ENCODE data around the gene FAM110C. TPM values are rescaled to one million over a fixed set of nuclear protein-coding genes. Genes with fewer than 3 reads are reported as not detected.
"Not testable (repeated sequence)": the region's sequence is repeated elsewhere in the genome, so short reads cannot be mapped to it uniquely, and the experiment has no call there.

Gene FAM110C, protein sequence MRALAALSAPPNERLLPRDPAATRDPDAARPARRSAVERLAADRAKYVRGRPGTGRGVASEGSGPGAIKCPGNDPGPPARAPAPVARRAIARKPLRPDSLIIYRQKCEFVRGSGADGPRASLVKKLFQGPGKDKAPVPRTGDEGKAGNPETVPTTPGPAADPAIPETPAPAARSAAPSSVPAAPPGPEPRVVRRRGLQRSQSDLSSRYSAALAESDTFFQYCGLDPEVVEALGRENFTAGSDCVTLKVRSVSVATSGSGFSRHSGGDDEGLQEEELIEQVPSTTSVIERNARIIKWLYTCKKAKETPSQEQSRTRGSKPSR
- not detected in 2 replicates for total RNA-seq (2012; rRNA removed)

DNA sequence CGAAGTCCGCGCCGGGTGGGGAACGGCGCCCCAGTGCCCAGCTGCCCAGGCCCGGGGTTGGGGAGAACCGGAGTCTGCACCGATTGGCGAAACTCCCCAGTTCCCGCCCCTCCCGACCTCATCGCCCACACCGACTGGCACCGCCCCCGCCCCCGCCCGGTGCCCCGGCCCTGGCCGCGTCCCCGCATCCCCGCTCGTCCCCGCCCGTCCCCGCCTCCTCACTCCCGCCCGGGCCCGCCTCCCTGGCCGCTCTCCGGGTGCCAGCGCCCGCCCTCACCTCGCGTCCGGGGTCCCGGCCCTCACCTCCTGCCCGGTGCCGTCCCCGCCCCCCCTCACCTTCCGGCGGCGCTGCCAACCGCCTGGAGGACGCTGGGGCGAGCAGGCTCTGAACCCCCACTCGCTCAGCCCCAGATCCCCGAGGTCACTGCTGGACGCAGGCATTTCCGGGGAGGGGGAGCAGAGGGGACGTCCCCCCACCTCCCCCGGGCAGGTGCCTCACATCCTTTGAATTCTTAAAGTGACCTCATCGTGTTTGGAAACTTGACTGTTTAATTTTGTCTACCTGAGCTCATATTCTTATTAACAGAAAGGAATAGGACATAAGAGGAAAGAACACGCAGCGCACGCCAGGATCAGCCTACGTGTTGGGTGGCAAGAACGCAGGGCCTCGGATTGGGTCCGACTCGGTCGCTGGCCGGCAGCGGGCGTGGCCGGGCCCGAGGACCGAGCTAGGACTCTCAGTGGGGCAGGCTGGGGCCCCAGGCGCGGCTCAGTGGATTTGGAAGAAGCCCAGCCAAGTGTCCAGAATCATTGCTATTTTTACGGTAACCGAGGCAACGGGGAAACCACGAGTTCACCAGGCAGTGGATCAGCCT, at the start of gene FAM110C:
Gene FAM110C, minus strand, starts transcription at position 35 of the 875 bp plus-strand sequence. CDS start 120 bp downstream, outside the sequence.
- Histone ChIP-seq H3K4me1 (ENCODE audit: control insufficient read depth, insufficient read depth, low read length) (no peaks in the 10 kb centered on the region), H3K36me3 (ENCODE audit: insufficient read depth, low read length) (no peaks in the 10 kb centered on the region), H3K9me3 (replicated peaks; ENCODE audit: low read length) (no peaks in the 10 kb centered on the region), H3K4me3 (ENCODE audit: low read length) (no peak within 1 kb of the TSS), H3K27me3 (ENCODE audit: control insufficient read depth, insufficient read depth, low read length) (peaks cover 4% of the 10 kb centered on the region), H3K9ac (ENCODE audit: low read depth, low read length) (no peak within 1 kb of the TSS), H3K4me2 (ENCODE audit: low read length) (no peak within 1 kb of the TSS)

DNA sequence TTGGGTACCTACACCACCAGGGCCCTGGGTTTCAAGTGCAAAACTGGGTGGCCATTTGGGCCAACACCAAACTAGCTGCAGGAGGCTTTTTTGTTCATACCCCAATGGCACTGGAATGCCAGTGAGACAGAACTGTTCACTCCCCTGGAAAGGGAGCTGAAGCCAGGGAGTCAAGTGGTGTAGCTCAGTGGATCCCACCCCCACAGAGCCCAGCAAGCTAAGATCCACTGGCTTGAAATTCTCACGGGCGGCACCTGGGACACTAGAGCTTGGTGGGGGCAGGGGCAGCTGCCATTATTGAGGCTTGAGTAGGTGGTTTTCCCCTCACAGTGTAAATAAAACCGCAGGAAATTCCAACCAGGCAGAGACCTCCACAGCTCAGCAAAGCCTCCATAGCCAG, 46.0 kb upstream of the FAM110C start:
- no peaks in the 10 kb centered on the region for H3K27me3 ChIP-seq (ENCODE audit: control insufficient read depth, insufficient read depth, low read length)
- H3K9ac ChIP-seq (ENCODE audit: low read depth, low read length): no peak overlapping the region
- H3K4me2 ChIP-seq (ENCODE audit: low read length): no peak overlapping the region
- no peaks in the 10 kb centered on the region for H3K4me1 ChIP-seq (ENCODE audit: control insufficient read depth, insufficient read depth, low read length)
- no peaks in the 10 kb centered on the region for H3K9me3 ChIP-seq (replicated peaks; ENCODE audit: low read length)
- no peak overlapping the region for H3K4me3 ChIP-seq (ENCODE audit: low read length)
- H3K36me3 ChIP-seq (ENCODE audit: insufficient read depth, low read length): no peaks in the 10 kb centered on the region

DNA sequence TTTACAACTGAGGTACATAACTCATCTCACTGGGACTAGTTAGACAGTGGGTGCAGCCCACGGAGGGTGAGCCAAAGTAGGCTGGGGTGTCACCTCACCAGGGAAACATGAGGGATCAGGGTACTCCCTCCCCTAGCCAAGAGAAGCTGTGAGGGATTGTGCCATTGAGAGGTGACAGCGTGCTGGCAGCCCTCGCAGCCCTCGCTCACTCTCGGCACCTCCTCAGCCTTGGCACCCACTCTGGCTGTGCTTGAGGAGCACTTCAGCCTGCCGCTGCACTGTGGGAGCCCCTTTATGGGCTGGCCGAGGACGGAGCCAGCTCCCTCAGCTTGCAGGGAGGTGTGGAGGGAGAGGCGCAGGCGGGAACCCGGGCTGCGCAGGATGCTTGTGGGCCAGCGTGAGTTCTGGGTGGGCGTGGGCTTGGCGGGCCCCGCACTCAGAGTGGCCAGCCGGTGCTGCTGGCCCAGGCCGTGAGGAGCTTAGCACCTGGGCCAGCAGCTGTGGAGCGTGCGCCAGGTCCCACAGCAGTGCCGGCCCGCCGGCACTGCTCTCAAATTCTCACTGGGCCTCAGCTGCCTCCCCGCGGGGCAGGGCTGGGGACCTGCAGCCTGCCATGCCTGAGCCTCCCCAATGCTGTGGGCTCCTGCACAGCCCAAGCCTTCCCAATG, 44.5 kb upstream of the FAM110C start:
- H3K27me3 ChIP-seq (ENCODE audit: control insufficient read depth, insufficient read depth, low read length): no peaks in the 10 kb centered on the region
- no peaks in the 10 kb centered on the region for H3K9me3 ChIP-seq (replicated peaks; ENCODE audit: low read length)
- no peaks in the 10 kb centered on the region for H3K4me1 ChIP-seq (ENCODE audit: control insufficient read depth, insufficient read depth, low read length)
- H3K9ac ChIP-seq (ENCODE audit: low read depth, low read length): no peak overlapping the region
- no peaks in the 10 kb centered on the region for H3K36me3 ChIP-seq (ENCODE audit: insufficient read depth, low read length)
- no peak overlapping the region for H3K4me3 ChIP-seq (ENCODE audit: low read length)
- no peak overlapping the region for H3K4me2 ChIP-seq (ENCODE audit: low read length)

DNA sequence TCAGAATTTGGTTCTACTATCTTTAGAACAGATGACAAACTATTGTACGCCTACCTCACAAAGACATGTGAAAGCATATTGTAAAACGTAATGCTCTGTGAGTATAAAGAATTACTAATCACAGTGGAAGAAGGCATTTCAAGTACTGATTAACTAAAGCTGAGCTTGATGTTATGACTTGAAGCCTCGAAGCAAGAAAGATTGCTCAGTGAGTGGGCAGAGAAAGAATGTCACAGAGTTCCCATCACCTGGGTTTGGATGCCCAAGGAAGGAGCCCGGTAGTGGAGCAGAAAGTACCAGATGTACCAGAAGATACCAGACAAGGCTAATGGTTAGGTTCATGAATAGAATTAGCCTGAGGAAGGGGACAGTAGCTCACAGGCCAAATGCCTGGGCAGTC, 39.5 kb upstream of the FAM110C start:
- Histone ChIP-seq H3K9ac (ENCODE audit: low read depth, low read length) (no peak overlapping the region), H3K4me3 (ENCODE audit: low read length) (no peak overlapping the region), H3K27me3 (ENCODE audit: control insufficient read depth, insufficient read depth, low read length) (no peaks in the 10 kb centered on the region), H3K36me3 (ENCODE audit: insufficient read depth, low read length) (no peaks in the 10 kb centered on the region), H3K4me1 (ENCODE audit: control insufficient read depth, insufficient read depth, low read length) (no peaks in the 10 kb centered on the region), H3K9me3 (replicated peaks; ENCODE audit: low read length) (no peaks in the 10 kb centered on the region), H3K4me2 (ENCODE audit: low read length) (no peak overlapping the region)

DNA sequence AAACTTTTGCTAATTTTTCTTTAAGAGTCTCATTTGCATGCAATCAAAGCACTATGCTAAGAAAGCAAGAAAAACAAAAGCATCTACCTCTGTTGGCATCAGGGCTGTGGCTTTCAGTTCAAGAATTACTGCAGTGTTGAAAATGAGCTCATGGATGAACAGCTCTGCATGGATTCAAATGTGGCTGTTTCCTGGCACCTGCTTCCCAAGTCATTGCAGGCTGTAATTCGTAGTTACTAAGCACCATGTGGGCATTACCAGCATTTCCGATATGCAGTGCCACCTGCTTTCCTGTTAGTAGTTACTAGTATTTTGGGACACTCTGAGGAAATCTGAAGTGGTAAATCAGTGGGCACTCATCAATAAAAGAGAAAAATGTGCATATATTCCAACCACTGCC, 37.8 kb upstream of the FAM110C start:
- no peak overlapping the region for H3K4me3 ChIP-seq (ENCODE audit: low read length)
- H3K27me3 ChIP-seq (ENCODE audit: control insufficient read depth, insufficient read depth, low read length): no peaks in the 10 kb centered on the region
- H3K4me1 ChIP-seq (ENCODE audit: control insufficient read depth, insufficient read depth, low read length): no peaks in the 10 kb centered on the region
- no peak overlapping the region for H3K9ac ChIP-seq (ENCODE audit: low read depth, low read length)
- no peaks in the 10 kb centered on the region for H3K9me3 ChIP-seq (replicated peaks; ENCODE audit: low read length)
- H3K4me2 ChIP-seq (ENCODE audit: low read length): no peak overlapping the region
- H3K36me3 ChIP-seq (ENCODE audit: insufficient read depth, low read length): no peaks in the 10 kb centered on the region

DNA sequence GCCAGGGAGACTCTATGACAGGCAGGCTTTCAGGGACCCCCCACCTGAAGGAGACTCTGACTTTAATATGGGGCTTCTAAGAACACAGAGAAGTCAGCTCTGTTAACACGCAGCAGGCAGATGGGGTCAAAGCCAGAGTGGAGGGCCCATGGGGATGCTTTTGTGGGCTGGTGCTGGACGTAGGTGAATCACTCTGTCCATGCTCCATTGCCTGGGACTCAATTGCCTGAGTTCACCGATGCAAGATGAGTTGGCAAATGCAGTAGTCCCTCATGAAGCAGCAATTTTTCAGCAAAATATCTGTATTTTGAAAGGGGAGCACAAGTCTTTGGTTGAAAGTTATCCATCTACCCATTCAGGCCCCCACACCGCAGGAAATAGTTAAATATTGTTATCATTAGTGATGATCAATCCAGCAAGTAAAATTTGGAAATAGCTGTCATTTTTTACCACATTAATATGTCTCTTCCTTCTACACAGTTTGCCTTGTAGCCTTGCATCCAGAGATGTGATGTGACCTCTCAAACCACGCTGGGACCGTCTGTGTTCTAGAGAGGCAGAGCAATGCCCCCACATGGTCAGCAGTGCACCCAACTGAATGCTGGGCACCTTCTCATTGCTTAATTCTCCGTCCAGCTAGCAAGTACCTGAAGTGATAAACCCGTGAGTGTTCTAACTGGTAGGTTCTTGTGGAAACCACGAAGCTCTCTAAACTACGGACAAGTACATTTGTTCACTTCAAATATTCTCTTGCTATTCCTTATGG, 34.8 kb upstream of the FAM110C start:
- H3K9ac ChIP-seq (ENCODE audit: low read depth, low read length): no peak overlapping the region
- H3K4me2 ChIP-seq (ENCODE audit: low read length): no peak overlapping the region
- H3K4me3 ChIP-seq (ENCODE audit: low read length): no peak overlapping the region
- no peaks in the 10 kb centered on the region for H3K4me1 ChIP-seq (ENCODE audit: control insufficient read depth, insufficient read depth, low read length)
- no peaks in the 10 kb centered on the region for H3K27me3 ChIP-seq (ENCODE audit: control insufficient read depth, insufficient read depth, low read length)
- H3K36me3 ChIP-seq (ENCODE audit: insufficient read depth, low read length): no peaks in the 10 kb centered on the region
- H3K9me3 ChIP-seq (replicated peaks; ENCODE audit: low read length): no peaks in the 10 kb centered on the region

DNA sequence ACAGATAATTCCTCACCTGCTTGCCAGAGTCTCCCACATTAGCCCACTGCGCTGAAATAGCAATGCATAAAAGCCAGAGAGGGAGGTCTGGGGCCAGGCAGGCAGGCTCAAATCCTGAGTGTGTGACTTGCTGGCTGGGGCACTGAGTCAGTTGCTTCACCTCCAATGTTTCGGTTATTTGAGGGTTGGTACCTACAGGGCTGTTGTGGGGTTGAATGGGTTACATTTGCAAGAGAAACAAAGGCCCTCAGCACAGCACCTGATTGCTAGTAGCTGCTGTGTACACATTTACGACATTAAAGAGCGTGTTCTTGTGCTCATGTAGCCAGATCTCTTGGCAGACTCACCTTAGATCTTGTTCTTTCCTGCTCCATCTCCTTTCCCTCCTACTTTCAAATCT, 34.1 kb upstream of the FAM110C start:
- no peak overlapping the region for H3K4me3 ChIP-seq (ENCODE audit: low read length)
- H3K36me3 ChIP-seq (ENCODE audit: insufficient read depth, low read length): no peaks in the 10 kb centered on the region
- no peaks in the 10 kb centered on the region for H3K27me3 ChIP-seq (ENCODE audit: control insufficient read depth, insufficient read depth, low read length)
- no peaks in the 10 kb centered on the region for H3K9me3 ChIP-seq (replicated peaks; ENCODE audit: low read length)
- H3K4me2 ChIP-seq (ENCODE audit: low read length): no peak overlapping the region
- no peak overlapping the region for H3K9ac ChIP-seq (ENCODE audit: low read depth, low read length)
- no peaks in the 10 kb centered on the region for H3K4me1 ChIP-seq (ENCODE audit: control insufficient read depth, insufficient read depth, low read length)

DNA sequence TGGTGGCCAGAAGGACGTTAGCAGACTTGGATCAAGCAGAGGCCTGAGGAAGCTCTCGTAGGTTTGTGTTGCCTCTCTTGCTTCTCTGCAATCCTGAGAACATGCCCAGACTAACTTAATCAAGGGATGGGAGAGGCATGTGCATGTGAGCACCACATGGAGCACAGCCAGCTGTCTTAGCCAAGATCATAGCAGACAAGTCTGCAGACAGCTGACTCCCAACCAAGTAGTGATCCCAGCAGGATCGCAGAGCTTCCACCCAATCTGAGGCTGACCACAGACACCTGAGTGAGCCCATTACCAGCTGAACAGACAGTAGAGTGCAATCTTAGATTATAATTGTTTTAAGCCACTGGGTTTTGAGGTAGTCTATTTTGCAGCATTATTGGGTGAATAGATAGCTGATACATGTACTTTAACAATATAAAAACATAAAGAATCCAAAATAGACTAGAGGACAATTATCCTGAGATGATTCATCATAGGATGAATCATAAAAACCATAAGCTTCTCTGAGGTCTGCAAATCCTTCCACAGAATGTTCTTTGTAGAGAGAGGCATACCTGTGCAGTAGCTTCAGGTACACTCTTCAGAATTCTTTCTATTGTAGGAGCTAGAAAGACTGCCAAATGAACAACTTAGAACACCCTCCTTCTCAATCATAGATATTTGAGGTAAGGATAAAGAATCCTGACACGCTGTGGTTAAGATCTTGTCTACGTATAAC, 25.2 kb upstream of the FAM110C start:
- no peak overlapping the region for H3K9ac ChIP-seq (ENCODE audit: low read depth, low read length)
- H3K4me3 ChIP-seq (ENCODE audit: low read length): no peak overlapping the region
- H3K9me3 ChIP-seq (replicated peaks; ENCODE audit: low read length): no peaks in the 10 kb centered on the region
- no peak overlapping the region for H3K4me2 ChIP-seq (ENCODE audit: low read length)
- no peaks in the 10 kb centered on the region for H3K4me1 ChIP-seq (ENCODE audit: control insufficient read depth, insufficient read depth, low read length)
- no peaks in the 10 kb centered on the region for H3K27me3 ChIP-seq (ENCODE audit: control insufficient read depth, insufficient read depth, low read length)
- no peaks in the 10 kb centered on the region for H3K36me3 ChIP-seq (ENCODE audit: insufficient read depth, low read length)

DNA sequence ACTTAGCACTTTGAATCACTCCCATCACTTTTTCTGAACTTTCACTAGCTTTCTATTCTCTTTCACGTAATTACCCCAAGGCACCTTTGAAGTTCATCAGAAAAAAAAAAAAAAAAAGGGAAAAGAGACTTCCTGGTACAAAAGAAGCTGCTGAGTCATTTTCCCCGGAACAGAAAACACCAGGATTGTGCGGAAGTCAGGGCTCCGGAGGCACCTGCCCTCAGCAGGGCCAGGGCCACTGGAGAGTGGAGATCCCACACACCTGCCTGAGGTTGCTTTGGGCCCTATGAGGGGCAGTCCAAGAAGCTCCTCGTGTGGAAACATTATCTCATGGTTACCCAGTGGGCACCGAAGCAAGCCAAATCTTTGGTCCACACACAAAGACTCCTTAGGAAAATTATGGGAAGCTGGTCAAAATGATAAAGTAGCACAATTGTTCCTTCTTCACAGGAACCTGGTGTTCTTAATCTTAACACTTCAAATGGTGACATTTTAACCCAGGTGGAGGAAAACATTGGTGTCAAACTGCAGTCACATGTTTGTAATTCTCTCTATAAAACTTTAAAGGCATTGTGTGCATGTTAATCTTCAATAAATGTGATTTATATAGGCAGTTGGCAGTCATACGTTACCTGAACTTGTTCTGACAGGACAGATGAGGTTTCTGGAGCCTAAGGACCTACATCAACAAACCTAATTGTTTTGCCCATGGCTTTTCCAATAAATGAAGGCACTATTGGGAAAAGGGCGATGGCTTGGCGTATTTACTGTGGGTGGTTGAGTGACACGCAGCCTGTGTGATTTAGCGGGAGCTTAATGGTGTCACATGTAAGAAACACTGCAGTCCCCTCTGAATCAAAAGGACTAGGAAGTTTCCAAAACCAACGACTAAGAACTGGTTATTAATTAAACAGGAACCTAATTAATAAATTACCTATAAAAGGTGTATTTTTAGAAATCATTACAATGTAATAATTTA, 23.4 kb upstream of the FAM110C start:
- Histone ChIP-seq H3K27me3 (ENCODE audit: control insufficient read depth, insufficient read depth, low read length) (no peaks in the 10 kb centered on the region), H3K9me3 (replicated peaks; ENCODE audit: low read length) (no peaks in the 10 kb centered on the region), H3K4me1 (ENCODE audit: control insufficient read depth, insufficient read depth, low read length) (no peaks in the 10 kb centered on the region), H3K9ac (ENCODE audit: low read depth, low read length) (no peak overlapping the region), H3K4me3 (ENCODE audit: low read length) (no peak overlapping the region), H3K36me3 (ENCODE audit: insufficient read depth, low read length) (no peaks in the 10 kb centered on the region), H3K4me2 (ENCODE audit: low read length) (no peak overlapping the region)

DNA sequence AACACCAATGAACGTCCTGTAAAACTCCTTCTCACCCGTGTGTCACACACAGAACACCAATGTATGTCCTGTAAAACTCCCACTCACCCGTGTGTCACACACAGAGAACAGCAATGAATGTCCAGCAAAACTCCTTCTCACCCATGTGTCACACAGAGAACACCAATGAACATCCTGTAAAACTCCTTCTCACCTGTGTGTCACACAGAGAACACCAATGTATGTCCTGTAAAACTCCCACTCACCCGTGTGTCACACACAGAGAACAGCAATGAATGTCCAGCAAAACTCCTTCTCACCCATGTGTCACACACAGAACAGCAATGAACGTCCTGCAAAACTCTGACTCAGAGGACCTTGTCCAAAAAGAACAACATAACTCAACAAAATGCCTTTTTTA, 22.3 kb upstream of the FAM110C start:
- not testable (repeated sequence) for H3K27me3 ChIP-seq (ENCODE audit: control insufficient read depth, insufficient read depth, low read length); H3K9ac ChIP-seq (ENCODE audit: low read depth, low read length); H3K9me3 ChIP-seq (replicated peaks; ENCODE audit: low read length); H3K4me2 ChIP-seq (ENCODE audit: low read length); H3K4me1 ChIP-seq (ENCODE audit: control insufficient read depth, insufficient read depth, low read length); H3K36me3 ChIP-seq (ENCODE audit: insufficient read depth, low read length); H3K4me3 ChIP-seq (ENCODE audit: low read length)
